ENCODE measurements around the gene TTC36. TPM values are rescaled to one million over a fixed set of nuclear protein-coding genes. Genes with fewer than 3 reads are reported as not detected.
"Not testable (repeated sequence)": the region's sequence is repeated elsewhere in the genome, so short reads cannot be mapped to it uniquely, and the experiment has no call there.

The TTC36 gene, protein sequence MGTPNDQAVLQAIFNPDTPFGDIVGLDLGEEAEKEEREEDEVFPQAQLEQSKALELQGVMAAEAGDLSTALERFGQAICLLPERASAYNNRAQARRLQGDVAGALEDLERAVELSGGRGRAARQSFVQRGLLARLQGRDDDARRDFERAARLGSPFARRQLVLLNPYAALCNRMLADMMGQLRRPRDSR
- not detected for total RNA-seq

DNA sequence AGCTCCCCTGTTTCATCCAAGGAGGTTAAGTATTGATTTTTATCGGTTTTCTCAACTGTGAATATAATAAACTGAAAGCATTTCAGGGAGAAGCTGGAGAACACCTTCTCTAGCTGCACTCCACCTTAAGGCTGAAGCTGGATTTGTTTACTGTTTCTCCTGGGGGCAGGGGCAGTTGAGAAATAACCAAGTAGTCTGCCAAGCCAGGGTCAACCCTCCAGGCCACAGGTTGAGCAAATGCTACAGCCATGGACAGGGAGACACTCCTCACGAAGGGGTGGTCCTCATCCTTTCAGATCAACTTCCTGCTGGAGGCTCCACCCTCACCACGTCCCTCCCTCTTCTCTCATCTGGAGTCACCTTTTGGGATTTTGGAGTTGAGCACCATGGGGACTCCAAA is at the start of gene TTC36:
TSS of gene TTC36 (plus strand) at position 366 of the 400 bp plus-strand sequence. CDS start at position 387, 21 bp downstream.
- Histone ChIP-seq H3K27ac (no peak within 1 kb of the TSS), H3K4me1 (peaks cover 32% of the 10 kb centered on the region), H3K36me3 (peaks cover 0 to 7% of the 10 kb centered on the region in 2 donors), H3K4me3 (no peak within 1 kb of the TSS), H3K27me3 (no peaks in the 10 kb centered on the region), H3K9me3 (no peaks in the 10 kb centered on the region)
- TF ChIP-seq, protein P1, sequence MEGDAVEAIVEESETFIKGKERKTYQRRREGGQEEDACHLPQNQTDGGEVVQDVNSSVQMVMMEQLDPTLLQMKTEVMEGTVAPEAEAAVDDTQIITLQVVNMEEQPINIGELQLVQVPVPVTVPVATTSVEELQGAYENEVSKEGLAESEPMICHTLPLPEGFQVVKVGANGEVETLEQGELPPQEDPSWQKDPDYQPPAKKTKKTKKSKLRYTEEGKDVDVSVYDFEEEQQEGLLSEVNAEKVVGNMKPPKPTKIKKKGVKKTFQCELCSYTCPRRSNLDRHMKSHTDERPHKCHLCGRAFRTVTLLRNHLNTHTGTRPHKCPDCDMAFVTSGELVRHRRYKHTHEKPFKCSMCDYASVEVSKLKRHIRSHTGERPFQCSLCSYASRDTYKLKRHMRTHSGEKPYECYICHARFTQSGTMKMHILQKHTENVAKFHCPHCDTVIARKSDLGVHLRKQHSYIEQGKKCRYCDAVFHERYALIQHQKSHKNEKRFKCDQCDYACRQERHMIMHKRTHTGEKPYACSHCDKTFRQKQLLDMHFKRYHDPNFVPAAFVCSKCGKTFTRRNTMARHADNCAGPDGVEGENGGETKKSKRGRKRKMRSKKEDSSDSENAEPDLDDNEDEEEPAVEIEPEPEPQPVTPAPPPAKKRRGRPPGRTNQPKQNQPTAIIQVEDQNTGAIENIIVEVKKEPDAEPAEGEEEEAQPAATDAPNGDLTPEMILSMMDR (IDR thresholded peaks at IDR 0.05): no peak
- TF ChIP-seq POLR2A (IDR thresholded peaks at IDR 0.05) (no peak), POLR2AphosphoS5 (IDR thresholded peaks at IDR 0.05; ENCODE audit: insufficient read depth in 1 of 2, low read depth in 1 of 2) (no peak)
- no peak for DNase-seq (ENCODE audit: extremely low spot score in 2 of 2)
- intact Hi-C loops (cut with DNase I): no loop called here

DNA sequence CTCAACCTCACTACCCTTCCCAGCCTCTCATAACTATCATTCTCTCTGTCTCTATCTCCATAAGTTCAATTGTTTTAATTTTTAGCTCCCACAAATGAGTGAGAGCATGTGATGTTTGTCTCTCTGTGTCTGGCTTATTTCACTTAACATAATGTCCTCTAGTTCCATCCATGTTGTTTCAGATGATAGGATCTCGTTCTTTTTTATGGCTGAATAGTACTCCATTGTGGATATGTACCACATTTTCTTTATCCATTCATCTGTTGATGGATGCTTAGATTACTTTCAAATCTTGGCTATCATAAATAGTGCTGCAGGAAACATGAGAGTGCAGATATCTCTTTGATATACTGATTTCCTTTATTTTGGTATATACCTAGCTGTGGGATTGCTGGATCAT is 46.0 kb upstream of the TTC36 start:
- H3K27ac ChIP-seq; H3K4me3 ChIP-seq; H3K4me1 ChIP-seq; intact Hi-C loops (cut with DNase I); H3K27me3 ChIP-seq; DNase-seq (ENCODE audit: extremely low spot score in 2 of 2); H3K9me3 ChIP-seq: not testable (repeated sequence)
- peaks cover 3 to 89% of the 10 kb centered on the region in 2 donors for H3K36me3 ChIP-seq

DNA sequence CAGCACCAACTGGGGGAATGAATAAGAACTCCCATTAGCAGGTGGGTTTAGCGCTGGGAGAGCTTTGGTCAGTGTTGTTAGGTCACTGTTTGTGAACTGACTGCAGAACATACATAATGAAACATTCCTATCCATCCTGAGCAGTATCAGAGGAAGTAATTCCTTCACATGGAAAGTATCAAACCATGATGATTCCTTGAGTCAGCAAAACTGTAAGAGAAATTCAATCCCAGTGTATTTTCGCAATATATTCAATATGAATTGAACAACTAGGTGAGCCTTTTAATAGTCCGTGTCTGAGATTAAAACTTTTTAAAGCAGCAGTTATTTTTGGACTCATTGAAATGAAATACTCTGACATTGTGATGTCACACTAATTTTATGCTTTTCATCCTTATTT is 42.9 kb upstream of the TTC36 start:
- H3K9me3 ChIP-seq: no peaks in the 10 kb centered on the region
- TF ChIP-seq, protein P1 (IDR thresholded peaks at IDR 0.05): no peak
- TF ChIP-seq POLR2A (IDR thresholded peaks at IDR 0.05) (no peak), POLR2AphosphoS5 (IDR thresholded peaks at IDR 0.05; ENCODE audit: insufficient read depth in 1 of 2, low read depth in 1 of 2) (no peak)
- H3K4me3 ChIP-seq: no peak overlapping the region
- peaks cover 3 to 77% of the 10 kb centered on the region in 2 donors for H3K36me3 ChIP-seq
- H3K27ac ChIP-seq: no peak overlapping the region
- no peaks in the 10 kb centered on the region for H3K27me3 ChIP-seq
- H3K4me1 ChIP-seq: no peaks in the 10 kb centered on the region
- intact Hi-C loops (cut with DNase I): no loop called here
- no peak for DNase-seq (ENCODE audit: extremely low spot score in 2 of 2)

DNA sequence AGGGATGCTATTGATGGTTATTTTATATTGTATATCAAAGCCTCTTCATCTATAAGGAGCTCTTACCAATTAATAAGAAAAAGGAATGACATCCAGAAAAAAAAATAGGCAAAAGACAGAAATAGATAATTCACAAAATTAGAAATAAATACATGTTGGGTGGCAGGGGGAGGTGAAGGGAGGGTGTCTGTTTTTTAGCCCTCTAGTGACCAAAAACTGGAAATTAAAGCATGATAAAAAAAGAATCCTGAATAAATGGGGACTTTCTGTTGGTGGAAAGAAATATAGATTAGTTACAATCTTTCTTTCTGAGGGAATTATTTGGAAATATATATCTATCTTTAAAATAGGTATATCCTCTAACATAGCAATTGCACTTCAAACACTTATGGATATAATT is 42.0 kb upstream of the TTC36 start:
- H3K27ac ChIP-seq: no peak overlapping the region
- no peaks in the 10 kb centered on the region for H3K4me1 ChIP-seq
- DNase-seq (ENCODE audit: extremely low spot score in 2 of 2): no peak
- H3K9me3 ChIP-seq: no peaks in the 10 kb centered on the region
- TF ChIP-seq POLR2A (IDR thresholded peaks at IDR 0.05) (no peak), POLR2AphosphoS5 (IDR thresholded peaks at IDR 0.05; ENCODE audit: insufficient read depth in 1 of 2, low read depth in 1 of 2) (no peak)
- TF ChIP-seq, protein P1 (IDR thresholded peaks at IDR 0.05): no peak
- H3K4me3 ChIP-seq: no peak overlapping the region
- intact Hi-C loops (cut with DNase I): loop anchor here (5.0 kb wide), 1 partner anchor 83 kb away; the partner anchor contains the start of gene ATP5MG
- no peaks in the 10 kb centered on the region for H3K27me3 ChIP-seq
- H3K36me3 ChIP-seq: peaks cover 3 to 77% of the 10 kb centered on the region in 2 donors

DNA sequence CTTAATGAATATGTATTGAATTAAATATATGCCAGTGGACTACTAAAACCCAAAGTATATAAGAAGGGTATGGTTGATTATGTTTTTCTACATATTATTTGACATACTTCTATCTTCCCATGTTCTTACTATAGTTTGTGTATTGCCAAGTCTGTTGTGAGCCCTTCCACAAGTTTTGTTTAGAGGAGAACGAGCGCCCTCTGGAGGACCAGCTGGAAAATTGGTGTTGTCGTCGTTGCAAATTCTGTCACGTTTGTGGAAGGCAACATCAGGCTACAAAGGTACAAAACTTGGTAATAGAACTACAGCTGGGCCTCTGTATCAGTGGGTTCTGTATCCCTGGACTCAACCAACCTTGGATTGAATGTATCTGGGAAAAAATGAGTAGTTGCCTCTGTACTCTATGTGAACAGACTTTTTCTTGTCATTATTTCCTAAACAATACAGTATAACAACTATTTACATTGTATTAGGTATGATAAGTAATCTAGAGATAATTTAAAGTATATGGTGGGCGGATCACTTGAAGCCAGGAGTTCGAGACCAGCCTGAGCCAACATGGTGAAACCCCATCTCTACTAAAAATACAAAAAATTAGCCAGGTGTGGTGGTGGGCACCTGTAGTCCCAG is 38.7 kb upstream of the TTC36 start:
- TF ChIP-seq, protein P1 (IDR thresholded peaks at IDR 0.05): peak; percentile 73 to 88 (median 86)
- no peak for TF ChIP-seq POLR2A (IDR thresholded peaks at IDR 0.05)
- TF ChIP-seq POLR2AphosphoS5 (IDR thresholded peaks at IDR 0.05; ENCODE audit: insufficient read depth in 1 of 2, low read depth in 1 of 2): peak in 1 of 2 donors; percentile 20
- DNase-seq (ENCODE audit: extremely low spot score in 2 of 2): no peak
- Histone ChIP-seq H3K27me3 (no peaks in the 10 kb centered on the region), H3K4me3 (no peak overlapping the region), H3K36me3 (peaks cover 6 to 71% of the 10 kb centered on the region in 2 donors), H3K27ac (no peak overlapping the region), H3K9me3 (no peaks in the 10 kb centered on the region), H3K4me1 (no peaks in the 10 kb centered on the region)
- intact Hi-C loops (cut with DNase I): loop anchor here (5.0 kb wide), 1 partner anchor 86 kb away; the partner anchor contains the start of gene ATP5MG

All from vagina (tissue), 2 donors.